A673 (cell line): ENCODE measurements around the gene HEXIM2.

Experiments
- CTCF ChIP-seq: fragments of 300-800, 200-600 bp; sonication (generic); conservative IDR thresholded peaks from 2 replicates; pipeline ENCODE4 v1.5.1; 2017; ENCODE audit warnings: low read depth, mild to moderate bottlenecking, antibody characterized with exemption, low read length, moderate library complexity, mixed read lengths
- EZH2 ChIP-seq: fragments of 200-600 bp; sonication (generic); IDR thresholded peaks from 2 replicates; pipeline ENCODE4 v1.6.1; 2017; ENCODE audit warnings: borderline replicate concordance, low read depth, mild to moderate bottlenecking, mixed read lengths, antibody characterized with exemption, low read length; ENCODE audit not compliant: poor library complexity, severe bottlenecking

GRCh38 chr17:45125509-45125908 lies 36.2 kb upstream of the HEXIM2 start:
- TF ChIP-seq CTCF (no peak), EZH2 (no peak)
